MV-4-11 (cell line): Measurements from ENCODE around the gene COLGALT1.

ENCODE experiments used
- DNase-seq: peaks from one replicate; lab custom pipeline; 2025; lab: John Stamatoyannopoulos, UW

The COLGALT1 gene

DNA sequence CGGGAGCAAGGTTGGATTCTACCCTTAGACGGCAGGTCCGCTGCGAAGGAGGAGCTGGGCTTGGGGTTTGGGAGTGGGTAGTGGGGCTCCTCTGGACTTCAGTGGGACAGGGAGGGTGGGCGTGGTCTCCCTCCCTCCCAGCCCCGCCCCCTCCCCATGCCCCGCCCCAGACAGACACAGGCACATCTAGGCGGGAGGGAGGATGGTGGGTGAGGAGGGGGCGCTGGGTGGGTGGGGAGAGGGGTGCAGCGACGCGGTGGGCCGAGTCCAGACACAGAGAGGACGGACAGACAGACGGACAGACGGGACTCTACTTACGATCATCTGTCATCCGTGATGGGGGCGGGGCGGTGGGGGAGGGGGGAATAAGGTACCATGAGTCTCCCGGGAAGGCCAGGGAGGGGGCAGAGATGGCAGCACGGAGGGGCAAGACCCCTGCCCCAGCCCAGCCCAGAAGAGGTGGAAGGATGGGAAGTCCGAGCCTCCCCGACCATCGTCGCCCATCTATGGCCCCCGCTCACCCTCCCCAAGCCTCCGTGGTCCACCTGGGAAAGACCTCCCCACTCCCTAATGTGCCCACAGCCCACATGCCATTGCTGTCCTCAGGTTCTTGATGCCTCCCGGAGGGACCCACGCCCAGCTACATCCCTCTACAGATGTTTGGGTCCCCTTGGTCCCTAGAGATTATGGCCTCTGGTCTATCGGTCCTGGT, 67.9 kb downstream of the COLGALT1 start:
- DNase-seq: no peak

DNA sequence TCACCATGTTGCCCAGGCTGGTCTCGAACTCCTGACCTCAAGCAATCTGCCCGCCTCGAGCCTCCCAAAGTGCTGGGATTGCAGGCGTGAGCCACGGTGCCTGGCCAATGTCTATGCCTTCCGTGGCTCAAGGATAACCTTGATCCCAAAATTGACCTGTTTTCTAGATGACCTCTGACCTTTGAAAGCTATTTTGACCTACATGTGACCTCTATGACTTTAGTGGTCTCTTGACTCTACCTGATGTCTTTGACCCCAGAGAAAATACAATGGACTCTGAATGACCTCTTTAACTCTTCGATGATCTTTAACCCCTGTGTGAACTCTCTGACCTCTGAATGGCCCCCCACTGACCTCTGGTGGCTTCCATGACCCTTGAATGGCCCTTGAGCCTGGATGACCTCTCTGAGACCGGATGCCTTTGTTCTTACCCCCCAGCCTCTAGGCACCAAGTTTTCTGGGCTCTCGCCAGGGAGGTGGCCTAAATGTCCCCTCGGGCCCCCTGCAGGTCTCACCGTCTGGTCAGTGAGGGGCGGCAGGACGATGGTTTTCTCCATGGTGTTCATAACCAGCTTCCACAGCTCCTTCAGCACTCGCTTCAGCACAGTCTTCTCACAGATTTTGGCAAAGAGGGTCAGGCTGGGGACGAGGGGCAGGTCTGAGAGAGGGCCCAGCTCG, 69.0 kb downstream of the COLGALT1 start:
- no peak for DNase-seq

DNA sequence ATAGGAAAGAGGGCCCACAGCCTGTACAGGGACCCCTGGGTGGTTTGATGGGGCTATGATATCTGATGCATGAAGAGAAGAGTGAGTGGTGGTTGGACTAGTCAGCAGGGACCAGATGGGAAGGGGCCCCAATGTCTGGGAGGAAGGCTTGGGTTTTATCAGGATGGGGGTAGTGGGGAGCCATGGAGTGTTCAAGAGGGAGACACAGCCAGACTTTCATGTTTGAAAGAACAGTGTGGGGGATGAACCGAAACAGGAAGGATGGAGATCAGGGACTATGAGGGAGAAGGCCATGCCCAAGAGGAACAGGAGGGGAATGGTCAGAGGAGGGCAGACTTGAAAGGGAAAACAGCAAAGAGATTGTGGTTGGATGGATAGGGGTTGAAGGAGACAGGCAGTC, 69.6 kb downstream of the COLGALT1 start:
- DNase-seq: no peak

DNA sequence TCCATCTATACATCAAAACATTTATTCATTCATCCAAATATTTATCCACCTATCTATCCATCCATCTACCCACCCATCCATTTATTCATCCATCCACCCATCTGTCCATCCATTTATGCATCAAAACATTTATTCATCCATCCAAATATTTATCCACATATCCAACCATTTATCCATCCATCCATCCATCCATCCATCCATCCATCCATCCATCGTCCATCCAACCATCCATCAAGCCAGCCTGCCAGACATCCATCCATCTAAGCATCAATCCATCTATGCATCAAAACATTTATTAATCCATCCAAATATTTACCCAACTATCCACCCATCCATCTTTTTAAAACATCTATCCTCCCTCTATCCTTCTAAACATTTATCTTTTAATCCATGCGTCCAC, 70.5 kb downstream of the COLGALT1 start:
- DNase-seq: no peak

DNA sequence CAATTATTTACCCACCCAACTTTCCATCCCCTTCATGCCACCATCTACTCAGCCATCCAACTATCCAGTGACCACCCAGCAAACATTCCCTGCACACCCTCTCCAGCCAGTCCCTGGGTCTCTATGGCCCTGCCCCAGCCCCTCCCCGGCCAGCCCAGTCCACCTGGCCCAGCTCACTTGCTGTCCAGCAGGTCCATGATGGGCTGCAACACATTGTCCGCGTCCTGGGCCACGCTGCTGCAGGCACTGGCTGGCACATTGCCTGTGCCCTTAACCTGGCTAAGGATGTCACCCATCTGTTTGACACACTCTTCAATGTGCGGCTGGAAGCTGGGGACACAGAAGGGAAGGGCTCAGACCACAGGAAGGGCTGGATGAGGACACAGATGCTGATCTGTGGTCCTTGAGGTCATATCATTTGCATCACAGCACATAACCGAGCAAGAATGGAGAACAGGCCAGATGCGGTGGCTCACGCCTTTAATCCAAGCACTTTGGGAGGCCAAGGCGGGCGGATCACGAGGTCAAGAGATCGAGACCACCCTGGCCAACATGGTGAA, 71.1 kb downstream of the COLGALT1 start:
- peak; percentile 70 for DNase-seq

DNA sequence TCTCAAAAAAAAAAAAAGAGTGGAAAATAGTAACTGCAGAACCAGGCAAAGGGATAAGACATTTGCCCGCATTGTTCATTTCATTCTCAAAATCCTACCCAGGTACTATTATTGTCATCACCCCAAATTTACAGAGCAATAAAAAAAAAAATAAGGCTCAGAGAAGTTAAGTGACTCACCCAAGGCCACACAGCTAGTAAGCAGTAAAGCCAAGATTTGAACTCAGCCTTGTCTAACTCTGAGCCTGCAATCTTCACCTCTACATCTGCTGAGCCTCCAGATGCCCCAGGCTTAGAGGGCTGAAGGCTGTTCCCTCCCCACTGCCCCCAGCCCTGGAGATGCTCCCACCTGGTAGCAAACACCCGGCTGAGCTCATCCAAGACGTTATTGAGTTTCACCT, 71.7 kb downstream of the COLGALT1 start:
- no peak for DNase-seq

DNA sequence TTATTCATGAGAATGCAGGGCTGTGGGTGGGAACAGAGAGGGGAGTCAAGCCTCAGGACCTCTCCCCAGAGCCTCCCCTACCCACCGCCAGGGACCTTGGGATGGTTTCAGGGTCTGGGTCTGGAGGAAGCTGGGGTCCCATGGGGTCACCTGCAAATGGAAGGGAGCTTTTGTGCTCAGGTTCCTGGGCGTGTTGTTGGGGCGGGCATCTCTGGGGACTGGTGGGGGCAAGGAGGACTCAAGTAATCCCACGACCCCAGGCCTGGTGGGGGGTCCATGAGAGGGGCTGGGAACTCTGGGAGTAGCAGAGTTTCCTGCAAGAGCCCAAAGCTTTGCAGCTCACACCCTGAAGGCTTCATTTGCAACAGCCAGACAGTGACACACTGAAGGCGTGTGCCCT, 72.5 kb downstream of the COLGALT1 start:
- DNase-seq: no peak

DNA sequence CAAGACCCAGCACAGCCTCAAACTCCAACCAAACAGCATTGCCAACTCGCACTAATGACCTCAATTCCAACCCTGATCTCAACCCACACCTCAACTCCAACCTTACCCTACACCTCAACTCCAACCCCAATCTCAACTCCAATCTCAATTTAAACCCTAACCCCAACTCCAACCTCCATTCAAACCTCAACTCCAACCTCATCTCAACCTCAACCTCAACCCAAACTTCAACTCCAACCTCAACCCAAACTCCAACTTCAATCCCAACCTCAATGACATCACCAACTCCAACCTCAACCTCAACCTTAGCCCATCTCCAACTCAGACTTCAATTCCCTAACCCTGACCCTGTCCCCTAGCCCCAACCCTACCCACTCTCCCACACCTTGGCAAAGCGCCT, 74.3 kb downstream of the COLGALT1 start:
- no peak for DNase-seq

DNA sequence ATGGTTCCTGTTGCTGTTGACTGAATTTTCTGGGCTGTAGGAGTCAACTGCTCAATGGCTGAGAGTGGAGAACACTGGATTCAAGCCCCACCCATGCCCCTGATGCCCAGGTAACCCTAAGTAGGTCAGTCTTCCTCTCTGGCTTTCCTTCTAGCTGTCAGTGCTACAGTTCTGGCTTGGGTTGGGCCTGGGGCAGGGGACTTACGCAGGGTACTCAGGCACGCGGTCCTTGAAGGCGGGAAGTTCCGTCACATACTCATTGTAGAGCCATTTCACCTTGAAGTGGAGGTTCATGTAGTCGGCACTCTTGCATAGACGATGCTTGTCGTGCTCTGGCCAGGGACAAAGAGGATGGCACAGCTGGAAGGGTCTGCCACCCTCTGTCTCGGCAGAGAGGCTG, 77.1 kb downstream of the COLGALT1 start:
- no peak for DNase-seq
